ENCODE data around the gene NDUFAF2.
A peak's percentile ranks its signal among the peaks of the same experiment; 100 is the strongest.
"Not testable (repeated sequence)": the region's sequence is repeated elsewhere in the genome, so short reads cannot be mapped to it uniquely, and the experiment has no call there.

NDUFAF2 gene

GRCh38 chr5:61052882-61053281 lies 107.9 kb downstream of the NDUFAF2 start:
- no peak for DNase-seq

- no peak for DNase-seq
Measured at GRCh38 chr5:61053937-61054336, 108.9 kb downstream of the NDUFAF2 start.

- DNase-seq, result peak in 1 of 2 experiments; percentile 1
Measured at GRCh38 chr5:61055434-61056006, 110.5 kb downstream of the NDUFAF2 start.

- no peak for DNase-seq
Measured at GRCh38 chr5:61059499-61059898, 114.5 kb downstream of the NDUFAF2 start.

GRCh38 chr5:61069150-61069549 lies 124.1 kb downstream of the NDUFAF2 start:
- DNase-seq, result no peak

GRCh38 chr5:61071526-61071925 lies 126.5 kb downstream of the NDUFAF2 start:
- no peak for DNase-seq

GRCh38 chr5:61076626-61077025 lies 131.6 kb downstream of the NDUFAF2 start:
- DNase-seq, result no peak

- no peak for DNase-seq
Measured at GRCh38 chr5:61081741-61082140, 136.7 kb downstream of the NDUFAF2 start.

GRCh38 chr5:61082516-61083280 lies 137.7 kb downstream of the NDUFAF2 start:
- DNase-seq, result no peak

- no peak for DNase-seq
Measured at GRCh38 chr5:61084658-61085057, 139.7 kb downstream of the NDUFAF2 start.

GRCh38 chr5:61085885-61086284 lies 140.9 kb downstream of the NDUFAF2 start:
- no peak for DNase-seq

- DNase-seq, result no peak
Measured at GRCh38 chr5:61087921-61088320, 142.9 kb downstream of the NDUFAF2 start.

- no peak for DNase-seq
Measured at GRCh38 chr5:61089351-61089750, 144.3 kb downstream of the NDUFAF2 start.

- not testable (repeated sequence) for DNase-seq
Measured at GRCh38 chr5:61093046-61093771, 148.2 kb downstream of the NDUFAF2 start.

GRCh38 chr5:61097465-61097864 lies 152.5 kb downstream of the NDUFAF2 start:
- no peak for DNase-seq

GRCh38 chr5:61098251-61098995 lies 153.4 kb downstream of the NDUFAF2 start:
- DNase-seq, result no peak

GRCh38 chr5:61100437-61100836 lies 155.4 kb downstream of the NDUFAF2 start:
- DNase-seq, result no peak

- DNase-seq, result no peak
Measured at GRCh38 chr5:61114441-61114840, 169.4 kb downstream of the NDUFAF2 start.

GRCh38 chr5:61115968-61116367 lies 171.0 kb downstream of the NDUFAF2 start:
- no peak for DNase-seq

GRCh38 chr5:61119066-61119465 lies 174.1 kb downstream of the NDUFAF2 start:
- no peak for DNase-seq

GRCh38 chr5:61120534-61120933 lies 175.5 kb downstream of the NDUFAF2 start:
- no peak for DNase-seq

- DNase-seq, result peak; percentile 1 to 52
Measured at GRCh38 chr5:61123145-61123544, 178.1 kb downstream of the NDUFAF2 start.

GRCh38 chr5:61130289-61130688 lies 185.3 kb downstream of the NDUFAF2 start:
- DNase-seq, result no peak

Data from NCI-H1930 (cell line).